CD4-positive, CD25-positive, alpha-beta regulatory T cell (primary cell): ENCODE results near the gene PIM3. TPM values are rescaled to one million over a fixed set of nuclear protein-coding genes. Genes with fewer than 3 reads are reported as not detected.

ENCODE experiments used
- ATAC-seq, 2 donors: fragments of 150-1000 bp; cut with Tn5 transposase; one replicate each; pipeline ENCODE4 v1.10.0; 2021; ENCODE audit warnings: low read depth in 2 of 2, moderate number of reproducible peaks in 2 of 2, moderate library complexity in 1 of 2
- DNase-seq, 3 donors: peaks; one replicate each; pipeline versions ENCODE4 v3.0.0 to v3.0.0-alpha.2; 2012 to 2022; ENCODE audit warnings: mixed read lengths in 1 of 3
- H3K27ac ChIP-seq: one replicate; pipeline ENCODE4 v1.7.0; 2013; ENCODE audit warnings: mild to moderate bottlenecking, low read length; ENCODE audit not compliant: insufficient read depth, poor library complexity, severe bottlenecking
- H3K27me3 ChIP-seq: one replicate; pipeline ENCODE4 v1.7.0; 2013; ENCODE audit warnings: low read length; ENCODE audit not compliant: control insufficient read depth, insufficient read depth
- H3K36me3 ChIP-seq: one replicate; pipeline ENCODE4 v1.7.0; 2013; ENCODE audit warnings: mild to moderate bottlenecking, low read length, moderate library complexity; ENCODE audit not compliant: control insufficient read depth, insufficient read depth
- H3K4me1 ChIP-seq: 2 replicates; pipeline ENCODE4 v1.7.0; 2013; ENCODE audit warnings: mild to moderate bottlenecking, low read length; ENCODE audit not compliant: insufficient read depth, control insufficient read depth, poor library complexity, severe bottlenecking
- H3K4me3 ChIP-seq: one replicate; pipeline ENCODE4 v1.7.0; 2013; ENCODE audit warnings: low read depth, mild to moderate bottlenecking, low read length, moderate library complexity
- H3K9me3 ChIP-seq, 2 experiments: 1 replicate in 1 of 2; 2 replicates in 1 of 2; pipeline ENCODE4 v1.7.0; 2013; ENCODE audit warnings: low read length in 2 of 2, mild to moderate bottlenecking in 1 of 2, moderate library complexity in 1 of 2; ENCODE audit not compliant: control insufficient read depth in 2 of 2
- H3K27ac Mint-ChIP-seq, 3 donors: one replicate each; pipeline ENCODE4 v1.8.0; 2020 to 2022; ENCODE audit warnings: mild to moderate bottlenecking in 3 of 3, mixed read lengths in 3 of 3, moderate library complexity in 2 of 3
- H3K27me3 Mint-ChIP-seq: one replicate; pipeline ENCODE4 v1.8.0; 2022; ENCODE audit warnings: mild to moderate bottlenecking, mixed read lengths
- H3K36me3 Mint-ChIP-seq: one replicate; pipeline ENCODE4 v1.8.0; 2020; ENCODE audit warnings: mixed read lengths
- H3K4me1 Mint-ChIP-seq, 4 donors: one replicate each; pipeline ENCODE4 v1.8.0; 2020 to 2022; ENCODE audit warnings: mixed read lengths in 4 of 4, mild to moderate bottlenecking in 1 of 4
- H3K4me3 Mint-ChIP-seq, 4 donors: one replicate each; pipeline ENCODE4 v1.8.0; 2020 to 2022; ENCODE audit warnings: mild to moderate bottlenecking in 4 of 4, mixed read lengths in 4 of 4, moderate library complexity in 3 of 4
- H3K9me3 Mint-ChIP-seq, 7 donors: one replicate each; pipeline ENCODE4 v1.8.0; 2020 to 2022; ENCODE audit warnings: mixed read lengths in 7 of 7, mild to moderate bottlenecking in 3 of 7, moderate library complexity in 2 of 7
- polyA plus RNA-seq, 4 donors: library from polyadenylated mRNA; unstranded; fragments of 300-500 nt; fragmentation: Illumina TruSeq; gene quantifications; one replicate each; pipeline ENCODE4 v1.2.3, GENCODE V29; 2021
- total RNA-seq: library from RNA; stranded (reverse); gene quantifications from one replicate; pipeline ENCODE4 v1.2.3, GENCODE V29; 2022

Gene PIM3
- total and polyA plus RNA-seq, 5 donors from 2014 or later = 34.0 to 294 (median 41.3) TPM

DNA sequence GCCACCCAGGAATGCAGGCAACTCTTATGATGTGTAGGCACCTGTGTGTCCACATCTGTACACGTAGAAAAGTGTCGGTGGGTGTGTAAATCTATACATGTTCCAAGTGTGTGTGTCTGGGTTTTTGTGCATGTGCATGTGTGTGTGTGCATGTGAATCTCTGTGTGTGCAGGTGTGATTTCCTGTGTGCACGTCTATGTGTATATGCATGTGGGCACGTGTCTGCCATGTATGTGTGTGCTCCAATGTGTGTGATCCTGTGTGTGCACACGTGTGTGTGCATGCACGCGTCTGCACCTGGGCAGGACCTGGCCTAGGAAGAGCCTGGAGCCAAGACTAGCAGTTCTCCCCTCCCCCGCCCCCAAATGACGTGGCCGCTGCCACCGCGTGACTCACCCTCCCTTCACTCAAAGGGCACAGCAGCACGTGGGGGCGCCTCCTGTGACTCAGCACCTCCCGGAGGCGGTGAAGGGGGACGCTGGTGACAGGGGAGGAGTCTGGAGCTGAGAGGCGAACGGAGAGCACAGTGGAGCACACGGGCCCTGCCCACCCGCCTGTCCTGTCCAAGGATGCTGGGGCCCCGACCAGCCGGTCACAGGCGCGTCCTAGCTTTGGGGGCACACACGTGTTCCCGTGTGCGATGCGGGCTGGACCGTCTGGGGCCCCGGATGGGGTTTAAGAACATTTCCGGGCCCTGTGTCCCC, 10.1 kb downstream of the PIM3 start:
- no peaks in the 10 kb centered on the region for H3K9me3 Mint-ChIP-seq
- no peaks in the 10 kb centered on the region for H3K36me3 Mint-ChIP-seq
- peaks cover 6% of the 10 kb centered on the region for H3K27me3 Mint-ChIP-seq
- Histone ChIP-seq H3K36me3 (no peaks in the 10 kb centered on the region), H3K4me1 (peaks cover 43% of the 10 kb centered on the region), H3K27me3 (no peaks in the 10 kb centered on the region), H3K4me3 (peak overlapping the region; percentile 38), H3K27ac (peak overlapping the region; percentile 80), H3K9me3 (no peaks in the 10 kb centered on the region)
- H3K4me3 Mint-ChIP-seq = peak overlapping the region; percentile 84 to 90 (median 86)
- DNase-seq = peak; percentile 89 to 97 (median 94)
- H3K27ac Mint-ChIP-seq = peak overlapping the region; percentile 91 to 98 (median 97)
- H3K4me1 Mint-ChIP-seq = peaks cover 4 to 32% (median 12%) of the 10 kb centered on the region in 4 donors
- ATAC-seq = peak; percentile 93 to 94

DNA sequence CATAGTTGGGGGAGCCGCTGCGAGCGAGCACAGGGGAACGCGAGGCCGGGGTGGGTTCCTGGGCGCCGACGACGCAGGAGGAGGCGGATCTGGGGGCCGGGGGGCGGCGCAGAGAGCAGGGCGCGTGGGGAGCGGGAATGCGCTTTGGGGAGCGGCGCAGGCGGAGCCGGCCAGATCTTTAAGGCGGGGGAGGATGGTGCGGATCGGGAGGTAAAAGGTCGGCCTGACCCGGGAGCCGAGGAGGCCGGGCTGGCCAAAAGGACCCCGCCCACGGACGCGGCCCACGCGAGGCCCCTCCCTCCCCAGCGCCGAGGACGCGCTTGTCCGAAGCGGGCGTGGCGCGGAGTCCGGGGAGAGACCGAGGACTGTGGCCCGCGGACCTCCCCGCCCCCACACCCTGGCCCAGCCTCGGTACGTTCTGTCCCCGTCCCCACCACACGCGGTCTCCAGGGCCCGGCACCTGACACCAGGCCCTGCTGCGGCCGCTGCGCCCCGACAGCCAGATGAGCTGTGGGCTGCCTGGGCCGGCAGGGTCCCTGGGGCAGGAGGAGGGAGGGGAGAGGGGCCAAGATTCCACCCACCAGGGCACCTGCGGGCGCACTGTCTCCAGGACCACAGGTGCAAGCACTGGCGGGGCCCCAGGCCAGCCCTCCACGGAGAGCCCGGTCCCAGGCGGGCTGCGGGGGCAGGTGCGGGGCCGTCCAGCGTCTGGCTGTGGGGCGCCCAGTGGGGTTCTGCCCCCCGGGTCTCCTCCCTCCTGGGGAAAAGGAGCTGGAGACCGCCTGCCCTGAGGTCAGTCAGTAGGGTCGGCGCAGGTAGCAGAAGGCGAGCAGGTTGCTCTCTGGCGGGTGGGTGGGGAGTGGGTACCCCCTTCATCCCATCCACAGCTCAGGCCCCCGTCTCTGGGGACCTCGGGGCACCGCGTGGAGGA, 10.9 kb downstream of the PIM3 start:
- peak overlapping the region; percentile 80 for H3K27ac ChIP-seq
- peak overlapping the region; percentile 84 to 90 (median 86) for H3K4me3 Mint-ChIP-seq
- H3K27me3 Mint-ChIP-seq = peaks cover 6% of the 10 kb centered on the region
- H3K4me1 Mint-ChIP-seq = peaks cover 8 to 36% (median 16%) of the 10 kb centered on the region in 4 donors
- no peaks in the 10 kb centered on the region for H3K36me3 Mint-ChIP-seq
- ATAC-seq = peak; percentile 52 to 54
- no peaks in the 10 kb centered on the region for H3K9me3 Mint-ChIP-seq
- DNase-seq = peak in 1 of 3 donors; percentile 34
- no peak overlapping the region for H3K4me3 ChIP-seq
- peak overlapping the region; percentile 91 to 98 (median 97) for H3K27ac Mint-ChIP-seq
- H3K9me3 ChIP-seq = no peaks in the 10 kb centered on the region
- H3K36me3 ChIP-seq = no peaks in the 10 kb centered on the region
- no peaks in the 10 kb centered on the region for H3K27me3 ChIP-seq
- peaks cover 44% of the 10 kb centered on the region for H3K4me1 ChIP-seq

DNA sequence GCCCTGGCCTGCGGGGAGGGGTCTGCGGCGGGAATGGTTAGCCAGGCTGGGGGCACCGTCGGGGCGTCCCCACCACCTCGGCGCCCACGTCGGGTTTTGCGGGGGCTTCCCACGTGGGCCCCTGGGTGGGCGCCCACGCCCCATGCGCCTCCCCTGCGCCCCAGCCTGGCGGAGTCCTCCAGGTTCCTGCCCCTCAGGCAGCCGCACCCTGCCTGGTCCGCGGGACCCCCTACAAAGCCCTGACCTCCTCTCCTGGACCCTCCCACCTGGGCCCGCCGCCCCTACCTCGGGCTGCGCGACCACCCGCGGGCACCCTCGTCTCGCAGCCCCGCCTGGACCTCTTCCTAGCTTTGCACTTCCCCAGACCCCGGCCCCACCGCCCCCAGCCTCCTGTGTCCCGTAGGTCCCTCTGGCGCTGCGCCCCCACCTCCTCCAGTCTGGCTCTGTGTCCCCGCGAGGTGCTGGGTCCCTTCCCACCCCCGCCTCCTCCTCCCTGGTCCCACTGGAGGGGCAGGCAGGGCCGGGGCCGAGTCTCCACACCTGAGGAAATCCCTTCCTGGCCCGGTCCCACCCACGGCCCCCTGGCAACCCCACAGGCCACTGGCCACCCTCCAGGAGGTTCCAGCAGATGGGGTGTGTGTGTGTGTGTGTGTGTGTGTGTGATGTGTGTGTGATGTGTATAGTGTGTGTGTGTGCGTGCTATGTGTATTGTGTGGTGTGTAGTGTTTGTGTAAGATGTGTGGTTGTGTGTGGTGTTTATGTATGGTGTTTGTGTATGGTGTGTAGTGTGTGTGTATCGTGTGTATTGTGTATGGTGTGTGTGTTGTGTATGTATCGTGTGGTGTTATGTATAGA, 11.8 kb downstream of the PIM3 start:
- H3K27ac ChIP-seq = no peak overlapping the region
- H3K9me3 ChIP-seq = no peaks in the 10 kb centered on the region
- Mint-ChIP-seq H3K9me3 (no peaks in the 10 kb centered on the region), H3K4me1 (peaks cover 13 to 39% (median 20%) of the 10 kb centered on the region in 4 donors), H3K4me3 (no peak overlapping the region), H3K36me3 (no peaks in the 10 kb centered on the region), H3K27me3 (peaks cover 6% of the 10 kb centered on the region), H3K27ac (no peak overlapping the region)
- H3K36me3 ChIP-seq = no peaks in the 10 kb centered on the region
- no peak for DNase-seq
- no peaks in the 10 kb centered on the region for H3K27me3 ChIP-seq
- H3K4me3 ChIP-seq = no peak overlapping the region
- peaks cover 40% of the 10 kb centered on the region for H3K4me1 ChIP-seq
- ATAC-seq = no peak

DNA sequence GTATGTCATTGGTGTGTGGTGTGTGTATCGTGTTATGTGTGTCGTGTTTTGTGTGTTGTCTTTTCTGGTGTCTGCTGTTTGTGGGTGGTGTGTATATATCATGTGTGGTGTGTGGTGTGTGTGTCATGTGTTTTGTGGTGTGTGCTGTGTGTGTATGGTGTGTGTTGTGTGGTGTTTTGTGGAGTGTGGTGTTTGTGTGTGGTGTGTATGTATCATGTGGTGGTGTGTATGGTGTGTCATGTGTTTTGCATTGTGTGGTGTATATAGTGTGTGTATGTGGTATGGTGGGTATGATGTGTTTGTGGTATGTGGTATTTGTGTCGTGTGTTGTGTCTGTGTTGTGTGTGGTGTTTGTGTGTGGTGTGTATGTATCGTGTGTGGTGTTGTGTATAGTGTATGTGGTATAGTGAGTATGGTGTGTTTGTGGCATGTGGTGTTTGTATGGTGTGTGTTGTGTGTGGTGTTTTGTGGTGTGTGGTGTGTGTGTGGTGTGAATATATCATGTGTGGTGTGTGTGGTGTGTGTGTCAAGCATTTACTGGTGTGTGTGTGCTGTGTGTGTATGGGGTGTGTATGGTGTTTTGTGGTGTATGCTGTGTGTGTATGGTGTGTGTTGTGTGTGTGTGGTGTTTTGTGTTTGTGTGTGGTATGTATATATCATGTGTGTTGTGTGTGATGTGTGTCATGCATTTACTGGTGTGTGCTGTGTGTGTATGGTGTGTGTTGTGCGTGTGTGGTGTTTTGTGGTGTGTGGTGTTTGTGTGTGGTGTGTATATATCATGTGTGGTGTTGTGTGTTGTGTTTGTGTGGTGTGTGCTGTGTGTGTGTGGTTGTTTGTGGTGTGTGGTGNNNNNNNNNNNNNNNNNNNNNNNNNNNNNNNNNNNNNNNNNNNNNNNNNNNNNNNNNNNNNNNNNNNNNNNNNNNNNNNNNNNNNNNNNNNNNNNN, 12.7 kb downstream of the PIM3 start:
- no peaks in the 10 kb centered on the region for H3K36me3 Mint-ChIP-seq
- Histone ChIP-seq H3K36me3 (no peaks in the 10 kb centered on the region), H3K27ac (no peak overlapping the region), H3K27me3 (no peaks in the 10 kb centered on the region), H3K4me1 (peaks cover 40% of the 10 kb centered on the region), H3K4me3 (no peak overlapping the region), H3K9me3 (no peaks in the 10 kb centered on the region)
- ATAC-seq = no peak
- H3K9me3 Mint-ChIP-seq = no peaks in the 10 kb centered on the region
- peak in 1 of 3 donors; percentile 48 for DNase-seq
- peaks cover 6% of the 10 kb centered on the region for H3K27me3 Mint-ChIP-seq
- no peak overlapping the region for H3K4me3 Mint-ChIP-seq
- H3K4me1 Mint-ChIP-seq = peaks cover 13 to 33% (median 20%) of the 10 kb centered on the region in 4 donors
- no peak overlapping the region for H3K27ac Mint-ChIP-seq

DNA sequence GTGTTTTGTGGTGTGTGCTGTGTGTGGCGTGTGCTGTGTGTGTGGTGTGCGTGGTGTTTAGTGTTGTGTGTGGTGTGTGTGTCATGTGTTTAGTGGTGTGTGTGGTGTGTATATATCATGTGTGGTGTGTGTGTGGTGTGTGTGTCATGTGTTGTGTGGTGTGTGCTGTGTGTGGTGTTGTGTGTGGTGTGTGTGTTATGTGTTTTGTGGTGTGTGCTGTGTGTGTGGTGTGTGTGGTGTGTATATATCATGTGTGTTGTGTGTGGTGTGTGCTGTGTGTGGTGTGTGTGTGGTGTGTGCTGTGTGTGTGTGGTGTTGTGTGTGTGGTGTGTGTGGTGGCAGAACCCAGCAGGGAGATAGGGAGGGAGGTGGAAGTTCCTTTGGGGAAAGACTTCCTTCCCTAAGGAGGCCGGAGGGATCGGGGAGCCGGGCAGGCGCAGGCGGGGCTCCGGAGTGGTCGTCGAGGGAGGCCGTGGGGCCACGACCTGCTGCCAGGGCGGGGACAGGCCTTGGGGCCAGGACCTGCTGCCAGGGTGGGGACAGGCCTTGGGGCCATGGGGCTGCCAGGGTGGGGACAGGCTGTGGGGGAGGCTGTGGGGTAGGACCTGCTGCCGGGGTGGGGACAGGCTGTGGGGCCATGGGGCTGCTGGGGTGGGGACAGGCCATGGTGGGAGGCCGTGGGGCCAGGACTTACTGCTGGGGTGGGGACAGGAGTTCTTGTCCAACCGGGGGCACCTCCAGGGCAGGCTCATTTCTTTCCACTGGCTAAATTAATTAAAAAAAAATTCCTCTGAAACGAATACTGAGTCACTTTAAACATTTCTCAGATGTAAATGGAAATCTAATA, 15.2 kb downstream of the PIM3 start:
- Histone ChIP-seq H3K9me3 (peaks cover 0 to 4% of the 10 kb centered on the region in 2 experiments), H3K36me3 (no peaks in the 10 kb centered on the region), H3K4me3 (no peak overlapping the region), H3K4me1 (peaks cover 28% of the 10 kb centered on the region), H3K27me3 (no peaks in the 10 kb centered on the region), H3K27ac (peak overlapping the region; percentile 64)
- peaks cover 10% of the 10 kb centered on the region for H3K27me3 Mint-ChIP-seq
- DNase-seq (peak in 1 of 3 donors; percentile 22), ATAC-seq (peak; percentile 2 to 8)
- peak overlapping the region in 2 of 4 donors; percentile 36 to 40 for H3K4me3 Mint-ChIP-seq
- H3K4me1 Mint-ChIP-seq = peaks cover 14 to 25% (median 21%) of the 10 kb centered on the region in 4 donors
- H3K36me3 Mint-ChIP-seq = peaks cover 8% of the 10 kb centered on the region
- H3K27ac Mint-ChIP-seq = peak overlapping the region; percentile 83 to 97 (median 87)
- H3K9me3 Mint-ChIP-seq = peaks cover 2 to 9% (median 8%) of the 10 kb centered on the region in 7 donors

DNA sequence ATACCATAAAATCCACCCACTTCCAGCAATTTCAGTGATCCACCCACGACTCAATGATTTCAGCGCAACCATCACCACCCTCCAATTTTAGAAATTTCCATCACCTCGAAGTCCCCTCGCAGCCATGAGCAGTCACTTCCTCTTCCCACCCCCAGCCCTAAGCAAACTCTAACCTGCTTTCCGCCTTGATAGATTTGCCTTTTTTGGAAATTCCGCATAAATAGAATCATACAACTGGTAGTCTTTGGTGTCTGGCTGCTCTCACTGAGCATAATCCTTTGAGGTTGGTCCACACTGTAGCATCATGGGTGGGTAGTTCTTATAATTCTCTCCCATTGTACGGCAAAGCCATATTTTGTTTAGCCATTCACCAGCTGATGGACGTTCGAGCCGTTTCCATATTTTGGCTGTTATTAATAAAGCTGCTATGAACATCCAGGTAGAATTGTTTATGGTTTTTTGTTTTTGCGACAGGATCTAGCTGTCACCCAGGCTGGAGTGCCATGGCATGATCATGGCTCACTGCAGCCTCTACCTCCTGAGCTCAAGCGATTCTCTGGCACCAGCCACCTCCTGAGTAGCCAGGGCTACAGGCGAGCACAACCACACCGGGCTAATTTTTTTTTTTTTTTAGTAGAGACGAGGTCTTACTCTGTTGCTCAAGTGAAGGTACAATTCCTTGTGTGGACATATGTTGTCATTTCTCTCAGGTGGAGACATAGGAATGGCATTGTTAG, 16.0 kb downstream of the PIM3 start:
- H3K27ac ChIP-seq = peak overlapping the region; percentile 64
- Mint-ChIP-seq H3K36me3 (peaks cover 8% of the 10 kb centered on the region), H3K9me3 (peaks cover 2 to 11% (median 8%) of the 10 kb centered on the region in 7 donors), H3K4me3 (peak overlapping the region in 2 of 4 donors; percentile 40 to 49), H3K27me3 (peaks cover 7% of the 10 kb centered on the region), H3K27ac (peak overlapping the region; percentile 31 to 84 (median 62)), H3K4me1 (peaks cover 14 to 21% (median 19%) of the 10 kb centered on the region in 4 donors)
- H3K4me3 ChIP-seq = no peak overlapping the region
- peak in 2 of 3 donors; percentile 18 to 58 for DNase-seq
- H3K4me1 ChIP-seq = peaks cover 20% of the 10 kb centered on the region
- no peaks in the 10 kb centered on the region for H3K27me3 ChIP-seq
- ATAC-seq = peak; percentile 42 to 51
- no peaks in the 10 kb centered on the region for H3K36me3 ChIP-seq
- peaks cover 0 to 4% of the 10 kb centered on the region in 2 experiments for H3K9me3 ChIP-seq
